Inflammatory macrophage (primary cell): Measurements from ENCODE around the gene IRF9.

Experiments used
- DNase-seq, 2 donors: peaks; one replicate each; pipeline ENCODE4 v3.0.0-alpha.2; 2020 to 2022

The IRF9 gene

DNA sequence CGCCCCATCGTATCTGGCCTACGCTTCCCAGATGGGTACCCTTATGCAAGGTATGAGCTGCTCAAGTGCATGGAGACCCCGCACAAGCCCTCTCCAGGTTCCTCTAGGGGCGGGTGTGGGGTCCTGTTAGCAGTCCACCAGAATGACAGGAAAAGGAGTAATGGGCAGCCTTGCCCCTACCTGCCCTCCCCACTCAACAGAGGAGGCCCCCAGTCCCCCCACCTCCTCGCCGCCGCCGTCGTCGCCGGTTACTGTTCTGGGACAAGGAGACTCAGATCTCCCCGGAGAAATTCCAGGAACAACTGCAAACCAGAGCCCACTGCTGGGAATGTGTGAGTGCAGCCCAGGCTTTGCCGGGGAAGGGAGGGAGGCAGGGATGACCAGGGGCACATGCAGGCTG is 16.8 kb downstream of the IRF9 start:
- no peak for DNase-seq

DNA sequence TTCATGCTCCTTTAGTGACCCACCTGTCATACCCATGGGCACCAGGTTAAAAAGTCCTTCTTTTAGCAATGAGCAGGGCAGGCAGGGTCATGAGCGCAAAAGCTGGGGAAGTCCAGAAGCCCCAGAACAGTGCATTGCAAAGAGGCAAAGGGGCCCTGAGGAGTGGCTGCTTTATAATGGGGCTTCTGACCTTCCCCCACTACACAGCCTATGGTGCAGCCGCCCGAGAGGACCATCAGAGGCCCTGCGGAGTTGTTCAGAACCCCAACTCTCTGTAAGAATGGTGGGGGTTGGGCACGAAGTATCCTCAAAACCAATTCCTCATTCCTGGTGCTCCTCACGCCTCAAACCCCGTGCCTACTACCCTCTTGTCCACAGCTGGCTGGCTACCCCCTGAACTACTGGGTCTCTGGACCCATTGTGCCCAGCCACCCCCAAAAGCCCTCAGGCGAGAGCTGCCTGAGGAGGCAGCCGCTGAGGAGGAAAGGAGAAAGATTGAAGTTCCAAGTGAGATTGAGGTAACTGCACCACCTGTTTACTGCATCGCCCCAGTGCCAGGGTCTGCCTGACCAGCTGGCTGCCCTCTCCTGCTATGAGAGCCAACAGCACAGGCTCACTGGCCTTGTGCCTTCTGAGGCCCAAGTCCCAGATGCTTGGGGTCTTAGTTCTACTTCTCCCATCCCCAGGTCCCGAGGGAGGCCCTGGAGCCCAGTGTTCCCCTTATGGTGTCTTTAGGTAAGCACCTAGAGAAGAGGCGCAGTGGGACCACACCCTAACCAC is 17.5 kb downstream of the IRF9 start:
- DNase-seq = no peak

DNA sequence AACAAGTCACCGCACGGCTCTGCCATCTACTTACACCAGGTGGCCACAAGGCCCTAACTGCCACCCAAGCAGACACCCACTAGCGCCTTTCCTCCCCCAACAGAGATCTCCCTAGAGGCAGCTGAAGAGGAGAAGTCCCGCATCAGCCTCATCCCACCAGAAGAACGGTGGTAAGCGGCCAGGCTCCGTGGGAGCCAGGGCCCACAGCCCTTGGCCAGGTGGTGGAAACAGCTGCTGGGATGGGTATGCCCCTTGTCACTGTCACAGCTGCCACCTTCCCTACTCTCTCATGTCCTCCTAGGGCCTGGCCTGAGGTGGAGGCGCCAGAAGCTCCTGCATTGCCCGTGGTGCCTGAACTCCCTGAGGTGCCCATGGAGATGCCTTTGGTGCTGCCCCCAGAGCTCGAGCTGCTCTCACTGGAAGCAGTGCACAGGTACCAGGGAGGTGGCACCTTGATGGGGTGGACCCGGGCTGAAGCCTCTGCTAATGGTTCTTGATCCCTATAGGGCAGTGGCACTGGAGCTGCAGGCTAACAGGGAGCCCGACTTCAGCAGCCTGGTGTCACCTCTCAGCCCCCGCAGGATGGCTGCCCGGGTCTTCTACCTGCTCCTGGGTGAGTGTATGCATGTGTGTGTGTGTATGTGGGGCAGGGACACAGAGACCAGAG is 18.4 kb downstream of the IRF9 start:
- DNase-seq = no peak

DNA sequence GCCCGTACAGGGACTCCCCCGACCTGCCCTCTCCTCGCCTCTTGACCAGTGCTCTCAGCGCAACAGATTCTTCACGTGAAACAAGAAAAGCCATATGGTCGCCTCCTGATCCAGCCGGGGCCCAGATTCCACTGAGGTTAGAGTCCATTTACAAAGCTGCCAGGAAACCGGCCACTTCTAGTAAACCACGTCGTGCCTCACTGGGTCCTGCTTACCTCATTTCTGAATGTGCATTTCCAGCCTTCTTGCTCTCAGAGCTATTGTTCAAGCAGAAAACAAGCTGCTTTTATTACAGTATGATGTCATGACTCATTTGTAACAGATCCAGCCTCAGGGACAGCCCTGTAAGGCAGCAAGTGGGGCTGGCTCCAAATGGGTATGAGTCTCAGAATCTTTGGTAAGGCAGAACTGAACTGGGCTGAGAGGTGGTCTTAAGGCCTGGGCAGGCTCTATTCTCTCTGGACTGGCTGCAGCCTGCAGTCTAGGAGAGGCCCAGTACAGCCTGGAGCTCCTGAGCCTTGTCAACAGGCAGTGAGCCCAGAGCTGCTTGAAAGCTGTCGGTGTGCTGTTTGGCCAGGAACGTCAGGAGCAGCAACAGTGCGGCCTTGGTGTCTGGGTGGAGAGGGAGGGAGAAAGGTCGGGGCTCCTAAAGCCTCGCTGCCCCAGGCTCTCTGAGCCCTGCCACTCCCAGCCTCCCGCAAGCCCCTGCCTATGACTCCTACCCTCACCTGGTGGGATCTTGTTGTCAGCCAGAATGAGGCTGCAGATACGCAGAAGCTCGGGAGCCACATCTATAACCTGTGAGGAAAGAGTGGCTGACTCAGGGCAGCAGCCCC is 19.1 kb downstream of the IRF9 start:
- no peak for DNase-seq

DNA sequence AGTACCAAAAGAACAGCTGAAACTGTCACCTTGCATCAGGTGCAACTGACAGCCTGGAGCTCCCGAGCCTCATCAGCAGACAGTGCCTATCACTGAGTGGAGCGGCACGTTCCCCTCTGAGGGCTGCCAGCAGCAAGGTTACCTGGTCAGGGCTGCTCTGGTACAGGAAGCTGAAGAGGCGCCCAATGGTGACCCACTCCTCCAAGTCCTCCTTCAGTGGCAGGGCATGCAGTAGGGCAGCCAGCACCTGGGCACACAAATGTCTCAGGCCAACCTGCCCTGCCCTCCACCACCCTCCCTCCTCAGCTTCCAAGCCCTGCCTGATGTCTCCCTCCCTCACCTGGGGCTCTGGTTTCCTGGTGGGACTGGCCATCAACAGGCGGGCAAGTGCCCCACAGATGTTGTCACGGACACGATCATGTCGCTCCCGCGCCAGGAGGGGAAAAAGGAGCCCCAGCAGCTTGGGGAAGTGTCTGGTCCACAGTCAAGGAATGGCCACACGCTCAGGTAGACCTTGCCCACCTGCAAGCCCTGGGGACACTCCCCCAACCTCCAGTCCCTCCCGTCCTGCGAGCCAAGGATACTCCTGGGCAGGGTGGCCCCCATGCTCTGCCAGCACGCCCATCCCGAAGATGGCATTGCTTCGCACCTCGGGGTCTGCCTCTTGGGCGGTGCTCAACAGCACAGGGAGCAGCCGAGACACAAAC is 20.5 kb downstream of the IRF9 start:
- no peak for DNase-seq

DNA sequence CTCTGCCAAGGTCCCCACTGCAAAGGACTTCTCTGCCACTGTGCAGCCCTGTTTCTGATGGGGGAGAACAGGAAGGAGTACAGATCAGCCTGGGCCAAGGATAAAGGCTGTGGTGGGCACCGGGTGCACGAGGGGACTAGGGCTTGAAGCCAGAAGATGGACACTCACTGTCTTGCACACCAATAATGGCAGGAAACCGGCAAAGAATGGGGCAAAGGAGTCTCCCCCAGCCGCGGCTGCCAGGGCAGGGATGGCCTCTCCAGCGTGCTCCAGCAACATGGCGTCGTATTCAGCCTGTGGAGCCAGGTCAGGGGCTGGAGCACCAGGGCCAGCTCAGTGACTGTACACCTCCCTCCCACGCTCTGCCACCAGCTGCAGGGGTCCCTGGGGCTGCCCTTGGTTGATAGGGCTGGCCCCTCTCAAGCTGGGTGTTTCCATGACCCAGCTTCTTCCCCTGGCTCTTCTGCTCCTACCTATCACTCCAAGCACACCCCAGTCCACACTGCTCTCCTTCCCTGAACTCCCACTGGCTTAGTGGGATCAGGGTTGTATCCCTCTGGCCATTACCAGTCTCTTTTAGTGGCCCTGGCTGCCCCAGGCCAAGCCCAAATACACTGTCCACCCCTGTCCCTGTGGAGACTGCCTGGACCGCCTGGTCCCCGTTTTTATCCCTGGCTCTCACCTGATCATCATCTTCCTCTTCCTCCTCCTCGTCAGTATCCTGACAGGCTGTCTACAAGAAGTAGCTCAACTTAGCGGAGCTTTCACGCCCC is 21.2 kb downstream of the IRF9 start:
- no peak for DNase-seq

DNA sequence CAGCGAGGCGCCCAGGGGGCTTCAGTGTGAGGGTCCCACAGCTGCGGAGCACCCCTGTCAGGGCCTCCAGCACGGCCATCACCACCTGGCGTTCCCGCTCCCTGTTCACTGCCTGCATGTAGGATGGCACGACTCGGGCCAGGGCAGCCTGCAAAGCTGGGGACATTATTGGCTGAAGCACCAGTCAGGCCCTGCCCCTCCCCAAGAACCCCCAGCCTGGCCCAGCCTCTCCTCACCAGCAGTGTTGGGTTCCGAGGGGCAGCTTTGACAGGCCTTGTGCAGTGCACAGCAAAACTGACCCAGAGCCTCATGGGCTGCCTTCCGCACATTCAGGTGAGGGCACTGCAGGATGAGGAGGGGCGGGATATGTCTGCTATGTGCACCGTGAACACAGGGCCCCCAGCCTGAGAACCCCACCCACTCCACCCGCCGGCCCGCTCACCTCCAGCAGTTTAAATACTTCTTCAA is 22.0 kb downstream of the IRF9 start:
- DNase-seq = no peak

DNA sequence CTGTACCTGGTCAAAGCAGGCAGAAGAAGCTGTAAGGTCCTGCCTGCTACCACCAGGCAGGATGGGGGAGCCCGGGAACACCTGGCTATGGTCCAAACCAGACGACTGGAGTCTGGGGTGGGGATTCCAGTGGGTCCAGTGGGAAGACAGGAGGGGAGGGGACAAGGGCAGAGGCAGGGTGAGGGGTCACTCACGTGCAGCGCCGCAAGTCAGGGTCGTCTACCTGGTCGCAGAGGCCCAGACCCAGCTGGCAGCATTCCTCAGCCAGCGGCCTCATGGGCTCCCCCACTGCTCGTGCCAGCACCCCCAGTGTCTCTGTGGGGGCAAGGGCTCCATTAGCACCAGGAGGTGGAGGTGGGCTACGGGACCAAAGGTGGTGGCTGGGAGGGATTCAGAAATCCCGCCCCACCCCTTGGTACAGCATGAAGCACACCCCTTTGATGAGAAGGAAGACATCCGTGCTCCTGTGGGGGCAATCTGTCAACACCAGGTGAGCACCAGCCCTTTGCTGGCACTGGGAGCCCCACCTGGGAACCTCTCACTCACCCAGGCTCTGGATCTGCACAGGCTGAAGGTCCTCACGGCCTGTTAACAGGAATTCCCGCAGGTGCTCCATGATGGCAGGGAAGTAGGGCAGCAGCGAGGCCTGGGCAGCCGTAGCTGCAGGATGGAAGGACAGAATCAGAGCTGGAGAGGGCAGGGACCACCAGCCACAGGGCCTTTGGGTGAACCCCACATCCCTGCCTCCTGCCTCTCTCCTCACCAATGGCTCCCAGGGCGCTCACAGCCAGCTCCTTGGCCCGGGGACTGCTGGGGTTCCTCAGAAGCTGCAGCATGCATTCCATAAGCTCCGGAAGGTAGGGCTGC is 23.3 kb downstream of the IRF9 start:
- no peak for DNase-seq

DNA sequence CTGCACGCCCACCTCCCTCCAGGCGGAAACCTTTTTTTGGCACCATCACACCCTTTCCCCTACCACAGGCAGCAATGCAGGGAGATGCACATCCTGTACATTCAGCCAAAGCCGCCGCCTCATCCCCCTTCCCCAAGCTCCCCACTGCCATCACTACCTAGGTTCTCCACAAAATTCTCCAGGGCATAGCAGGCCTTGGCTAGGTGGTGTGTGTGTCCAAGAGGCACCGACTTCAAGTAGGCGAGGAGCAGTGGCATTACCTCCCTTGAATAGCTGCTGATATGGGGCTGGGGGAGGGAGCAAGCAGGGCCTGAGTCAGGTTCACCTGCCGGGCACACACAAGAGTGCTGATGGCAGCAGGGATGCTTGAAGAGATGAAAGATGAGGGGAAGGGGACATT is 24.0 kb downstream of the IRF9 start:
- no peak for DNase-seq

DNA sequence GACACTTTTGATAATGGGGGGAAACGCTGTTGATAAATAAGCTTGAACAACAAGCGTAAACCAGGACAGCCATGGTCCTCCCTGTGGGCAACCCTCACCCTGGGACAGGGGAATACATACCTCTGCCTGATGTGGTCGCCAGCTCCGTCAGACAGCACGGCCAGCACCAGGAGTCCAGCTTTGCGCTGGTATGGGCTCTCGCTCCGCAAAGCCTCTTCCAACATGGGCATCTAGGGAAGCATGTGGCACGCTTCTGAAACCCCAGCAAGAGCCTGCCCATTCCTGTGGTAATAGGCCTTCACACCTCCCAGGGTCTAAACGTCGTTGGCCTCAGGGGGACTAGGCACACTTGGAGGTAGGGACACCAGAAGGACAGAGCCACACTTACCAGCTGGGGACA is 24.7 kb downstream of the IRF9 start:
- DNase-seq = no peak

DNA sequence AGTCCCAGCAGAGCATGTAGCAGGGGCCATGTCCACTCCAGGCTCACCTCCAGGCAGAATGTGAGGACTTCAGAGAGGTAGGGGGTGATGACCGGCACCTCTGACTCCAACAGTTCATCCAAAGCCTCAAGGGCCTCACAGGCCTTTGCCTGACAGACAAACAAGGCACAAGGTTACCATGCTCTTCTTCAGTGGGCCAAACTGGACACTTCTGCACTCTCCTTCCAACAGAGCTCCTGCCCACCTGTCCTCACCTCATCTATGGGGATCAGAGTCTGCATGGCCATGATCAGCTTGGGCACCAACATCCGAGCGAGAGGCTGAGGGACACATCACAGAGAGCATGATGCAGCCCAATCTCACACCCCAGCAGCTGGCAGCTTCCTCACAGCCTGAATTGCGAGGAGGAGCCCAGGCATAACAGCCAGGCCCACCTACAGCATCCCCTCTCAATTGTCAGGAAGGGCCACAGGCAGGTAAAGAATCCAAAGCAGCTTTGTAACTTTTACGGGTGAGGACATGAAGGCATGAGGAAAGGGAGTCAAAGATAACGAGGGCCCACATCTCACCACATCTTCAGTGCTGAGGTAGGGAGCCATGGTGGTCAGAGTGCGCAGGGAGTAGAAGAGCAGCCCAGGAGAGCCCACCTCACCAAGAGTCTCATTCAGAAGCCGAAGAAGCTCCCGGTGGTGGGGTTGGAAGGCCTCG is 25.9 kb downstream of the IRF9 start:
- no peak for DNase-seq

DNA sequence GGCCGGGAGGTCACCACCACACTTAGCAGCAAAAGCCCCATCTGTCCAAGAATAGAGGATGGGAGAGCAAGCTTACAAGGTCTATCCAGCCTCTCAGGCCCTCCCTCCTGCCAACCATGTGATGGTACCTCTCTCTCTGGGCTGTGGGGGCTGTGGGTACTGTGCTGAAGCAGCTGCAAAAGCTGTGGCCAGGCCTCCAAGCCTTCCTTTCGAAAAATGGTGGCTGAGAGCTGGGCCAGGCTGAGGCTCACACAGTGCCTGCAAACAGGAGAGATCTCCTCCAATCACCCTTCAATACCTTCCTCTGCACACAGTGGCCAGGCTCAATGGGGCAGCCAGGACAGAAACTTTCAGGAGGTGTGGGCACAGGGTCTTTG is 26.5 kb downstream of the IRF9 start:
- no peak for DNase-seq

DNA sequence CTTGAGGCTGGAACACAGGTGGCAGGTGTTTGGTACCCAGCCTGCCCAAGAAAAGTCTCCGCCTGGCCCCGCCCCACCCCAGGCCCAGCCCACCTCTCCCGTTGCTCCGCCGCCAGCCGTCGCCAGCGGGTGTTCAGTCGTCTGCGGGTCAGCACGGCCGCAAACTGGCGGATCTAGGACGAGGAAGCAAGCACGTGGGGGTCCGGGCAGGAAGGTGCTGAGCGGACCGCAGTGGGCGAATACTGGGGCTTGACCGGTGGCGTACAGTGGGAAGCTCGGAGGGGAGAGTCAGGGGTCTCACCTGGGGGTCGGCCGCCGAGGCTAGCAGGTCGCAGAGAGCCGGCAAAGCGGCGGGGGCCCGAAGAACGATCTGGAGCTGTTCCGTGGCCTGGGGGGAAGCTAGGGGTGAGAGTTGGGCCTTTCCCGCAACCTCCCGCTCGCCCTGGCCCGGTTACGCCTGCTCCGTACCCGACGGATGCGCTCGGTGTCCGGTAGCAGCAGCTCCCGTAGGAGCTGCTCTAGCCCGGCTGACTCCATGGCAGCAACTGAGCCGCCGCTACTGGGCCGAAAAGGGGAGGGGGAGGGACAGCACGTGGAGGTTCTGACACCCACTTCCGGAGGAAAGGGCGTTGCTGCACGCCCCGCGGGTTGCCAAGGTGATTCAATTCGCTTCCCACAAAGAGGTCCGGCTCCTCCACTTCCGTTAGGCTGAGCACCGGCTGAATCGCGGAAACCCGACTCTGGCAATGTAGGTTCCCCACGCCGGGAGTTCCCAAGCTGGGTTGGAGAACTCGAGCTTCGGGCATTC is 27.4 kb downstream of the IRF9 start, which contains the start of gene IPO4:
IPO4 (minus strand) TSS at position 566 of the 808 bp plus-strand sequence; CDS start at position 537, 29 bp downstream.
- peak; percentile 97 to 98 for DNase-seq

DNA sequence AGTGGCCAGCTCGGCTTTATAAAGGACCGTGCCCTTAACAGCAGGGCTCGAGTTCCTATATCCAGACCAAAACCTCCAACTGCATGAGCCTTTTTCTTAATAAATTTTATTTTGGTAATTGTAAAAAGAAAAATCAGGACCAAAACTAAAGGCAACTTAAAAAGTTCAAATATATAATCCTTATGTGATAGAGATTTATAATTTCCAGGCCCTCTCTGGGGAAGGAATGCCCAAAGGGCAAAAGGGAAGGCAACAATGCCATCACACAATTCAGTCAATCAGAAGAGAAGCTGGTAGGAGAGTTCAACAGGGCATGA is 28.0 kb downstream of the IRF9 start:
- no peak for DNase-seq

DNA sequence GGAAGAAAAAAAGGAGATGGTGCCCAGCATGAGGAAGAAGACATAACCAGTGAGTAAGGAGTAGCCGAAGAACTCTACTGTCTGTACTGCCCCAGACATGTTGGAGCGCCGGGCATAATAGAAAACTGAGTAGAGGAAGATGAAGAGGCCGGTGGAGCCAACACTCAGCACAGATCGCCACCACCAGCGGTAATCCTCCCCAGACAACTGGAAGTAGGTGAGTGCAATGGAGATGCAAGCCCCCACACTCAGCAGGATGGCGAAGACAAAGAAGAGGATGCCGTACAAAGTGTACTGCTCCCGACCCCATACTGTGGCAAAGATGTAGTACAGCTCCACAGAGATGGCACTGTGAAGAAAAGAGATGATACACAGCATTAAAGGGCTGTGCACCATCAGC is 28.4 kb downstream of the IRF9 start:
- DNase-seq = no peak

DNA sequence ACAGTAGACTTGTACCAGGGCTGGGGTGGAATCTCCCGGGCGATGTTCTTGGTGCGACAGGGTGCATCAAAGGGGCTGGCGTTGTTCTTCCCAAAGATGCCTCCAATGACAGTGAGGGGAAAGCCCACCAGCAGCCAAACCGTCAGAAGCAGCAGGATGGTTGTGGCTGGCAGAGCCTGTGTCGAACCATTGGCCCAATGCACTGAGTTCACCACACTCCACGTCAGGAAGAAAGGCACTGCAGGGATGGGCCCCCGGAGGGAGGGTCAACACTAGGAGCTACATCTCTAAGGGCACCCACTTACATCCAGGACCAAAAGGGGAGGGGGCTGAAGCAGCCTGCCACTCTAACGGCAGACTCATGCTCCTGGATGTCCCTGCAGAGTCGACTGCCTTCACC is 29.4 kb downstream of the IRF9 start:
- no peak for DNase-seq

DNA sequence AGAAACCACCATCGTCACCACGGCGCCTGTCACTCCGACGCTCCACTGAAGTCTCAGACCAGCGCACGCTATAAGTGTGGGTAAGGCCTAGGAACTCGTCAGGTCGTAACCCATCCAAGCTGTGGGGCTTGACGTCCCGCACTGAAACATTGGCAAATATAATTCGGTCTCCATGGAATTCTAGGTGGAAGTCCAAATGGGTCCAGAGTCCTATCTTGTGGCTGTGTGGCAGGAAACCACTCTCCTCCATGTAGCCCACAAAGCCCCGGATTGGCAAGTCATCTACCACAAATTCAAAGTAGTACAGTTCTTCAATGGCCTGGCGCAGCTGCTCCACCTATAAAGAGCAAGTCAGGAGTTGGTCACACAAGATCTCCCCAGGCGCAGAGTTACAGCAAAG is 31.9 kb downstream of the IRF9 start:
- no peak for DNase-seq

DNA sequence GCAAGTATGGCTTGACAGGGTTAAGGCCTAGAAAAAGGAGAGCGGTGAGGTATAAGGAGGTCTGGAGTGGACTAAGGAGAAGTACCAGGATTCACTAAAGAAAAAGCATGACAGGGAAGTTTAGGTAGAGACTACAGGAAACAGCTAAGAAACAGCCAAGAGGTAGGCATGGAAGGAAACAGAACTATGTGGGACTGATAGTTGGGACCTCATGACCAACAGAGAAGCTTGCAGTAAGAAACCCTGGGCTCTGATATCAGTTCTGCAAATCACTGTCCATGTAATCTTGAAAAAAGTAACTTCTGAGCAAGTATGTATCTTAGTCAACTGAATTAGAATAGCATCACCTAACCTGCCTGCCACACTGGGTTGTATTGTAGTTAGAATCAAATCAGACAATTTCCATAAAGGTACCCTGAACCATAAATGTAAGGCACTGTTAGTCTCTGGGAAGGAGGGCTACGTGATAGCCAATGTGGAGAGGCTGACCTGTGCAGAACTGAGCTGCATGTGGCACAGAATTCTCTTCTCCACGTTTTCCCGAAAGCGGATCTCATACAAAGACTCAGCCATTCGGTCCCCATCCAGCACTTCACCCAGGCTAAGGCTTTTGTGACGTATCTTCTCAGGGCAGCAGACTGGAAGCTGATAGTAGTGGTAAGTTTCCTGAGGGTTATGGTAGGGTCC is 33.3 kb downstream of the IRF9 start:
- peak; percentile 12 to 43 for DNase-seq

DNA sequence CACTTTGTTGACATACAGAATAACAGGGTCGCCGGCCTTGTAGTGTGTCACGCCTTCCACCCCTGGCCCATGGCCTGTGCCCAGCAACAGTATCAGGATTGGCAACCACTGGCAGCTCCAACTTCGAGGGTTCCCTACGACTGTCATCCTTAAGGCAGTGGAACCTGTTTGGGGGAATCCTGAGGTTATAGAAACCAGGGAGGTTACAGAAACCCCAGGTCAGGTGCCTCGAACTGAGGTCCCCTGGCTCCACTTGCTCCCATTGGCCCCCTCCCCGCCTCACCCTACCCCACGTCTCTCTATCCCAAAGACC is 33.8 kb downstream of the IRF9 start:
- no peak for DNase-seq
